Left renal cortex interstitium (tissue), 4 donors: ENCODE data around the gene MAGOH. TPM values are rescaled to one million over a fixed set of nuclear protein-coding genes. Genes with fewer than 3 reads are reported as not detected.
"Not testable (repeated sequence)": the region's sequence is repeated elsewhere in the genome, so short reads cannot be mapped to it uniquely, and the experiment has no call there.

Experiments used
- DNase-seq, 4 donors: peaks; one replicate each; pipeline ENCODE4 v3.0.0-alpha.2; 2013; ENCODE audit warnings: low read depth in 4 of 4, low spot score in 2 of 4, missing footprints in 1 of 4
- polyA plus RNA-seq, 4 donors: library from polyadenylated mRNA; unstranded; fragments of 120-200 nt; gene quantifications; one replicate each; pipeline ENCODE4 v1.2.1, GENCODE V29; 2013; ENCODE audit not compliant: insufficient read length in 4 of 4

Gene MAGOH
- polyA plus RNA-seq, 4 donors: 78.6 to 94.4 (median 92.6) TPM

- DNase-seq: no peak
These were observed 3.5 kb upstream of the MAGOH start for GRCh38 chr1:53241828-53242227.

GRCh38 chr1:53237638-53238037 is 680 bp downstream of the MAGOH start:
- no peak for DNase-seq

GRCh38 chr1:53220962-53221286 is 17.4 kb downstream of the MAGOH start:
- DNase-seq: no peak

- DNase-seq: peak; percentile 75 to 90 (median 83)
These were observed 18.0 kb downstream of the MAGOH start, which contains the start of gene CZIB for GRCh38 chr1:53220171-53220961. CZIB (minus strand) TSS chr1:53220634; CDS start chr1:53220575, 59 bp downstream.

- DNase-seq: no peak
These were observed 18.6 kb downstream of the MAGOH start for GRCh38 chr1:53219711-53220110.

- no peak for DNase-seq
These were observed 20.1 kb downstream of the MAGOH start for GRCh38 chr1:53218201-53218600.

GRCh38 chr1:53214376-53214940 is 23.9 kb downstream of the MAGOH start:
- no peak for DNase-seq

GRCh38 chr1:53210954-53211353 is 27.4 kb downstream of the MAGOH start:
- no peak for DNase-seq

- no peak for DNase-seq
These were observed 28.0 kb downstream of the MAGOH start for GRCh38 chr1:53210352-53210751.

GRCh38 chr1:53207726-53208125 is 30.6 kb downstream of the MAGOH start:
- DNase-seq: no peak

- no peak for DNase-seq
These were observed 31.5 kb downstream of the MAGOH start for GRCh38 chr1:53206735-53207379.

- DNase-seq: not testable (repeated sequence)
These were observed 32.1 kb downstream of the MAGOH start for GRCh38 chr1:53206083-53206685.

GRCh38 chr1:53205496-53205895 is 32.8 kb downstream of the MAGOH start:
- not testable (repeated sequence) for DNase-seq

GRCh38 chr1:53203466-53203865 is 34.9 kb downstream of the MAGOH start:
- DNase-seq: no peak

- no peak for DNase-seq
These were observed 40.1 kb downstream of the MAGOH start for GRCh38 chr1:53198241-53198651.

GRCh38 chr1:53197291-53198200 is 40.8 kb downstream of the MAGOH start:
- DNase-seq: no peak

- peak; percentile 59 to 85 (median 80) for DNase-seq
These were observed 41.6 kb downstream of the MAGOH start, which contains the start of gene CPT2 for GRCh38 chr1:53196485-53197290. CPT2 (plus strand) TSS chr1:53196824; CDS start chr1:53196944, 120 bp downstream.

GRCh38 chr1:53196017-53196484 is 42.3 kb downstream of the MAGOH start:
- no peak for DNase-seq
